GM23338 (cell line): ENCODE results near the gene BICDL2. TPM values are rescaled to one million over a fixed set of nuclear protein-coding genes. Genes with fewer than 3 reads are reported as not detected.
A peak's percentile ranks its signal among the peaks of the same experiment; 100 is the strongest.

Experiments
- ATAC-seq: fragments of 200-7000 bp; cut with Tn5 transposase; 3 replicates; pipeline ENCODE4 v1.9.1; 2020
- DNase-seq: peaks from one replicate; pipeline ENCODE4 v3.0.0-alpha.2; 2015; ENCODE audit warnings: low spot score
- H2AFZ ChIP-seq: fragments of 200-600 bp; sonication (generic); 2 replicates; pipeline ENCODE4 v1.8.0; 2016; ENCODE audit warnings: antibody characterized with exemption, mild to moderate bottlenecking, moderate library complexity
- H3F3A ChIP-seq: fragments of 200-600 bp; sonication (generic); replicated peaks from 2 replicates; pipeline ENCODE4 v1.8.0; 2017; ENCODE audit warnings: antibody characterized with exemption, mixed run types, low read depth
- H3K27ac ChIP-seq: fragments of 200-600 bp; sonication (generic); 2 replicates; pipeline ENCODE4 v1.6.1; 2016; ENCODE audit warnings: low read depth
- H3K27me3 ChIP-seq: fragments of 200-600 bp; sonication (generic); 2 replicates; pipeline ENCODE4 v1.8.0; 2016; ENCODE audit warnings: mild to moderate bottlenecking, mixed run types, moderate library complexity; ENCODE audit not compliant: insufficient read depth
- H3K36me3 ChIP-seq: fragments of 200-600 bp; sonication (generic); 2 replicates; pipeline ENCODE4 v1.8.0; 2016; ENCODE audit warnings: mild to moderate bottlenecking; ENCODE audit not compliant: insufficient read depth
- H3K4me1 ChIP-seq: fragments of 200-600 bp; sonication (generic); 2 replicates; pipeline ENCODE4 v1.8.0; 2016; ENCODE audit warnings: mild to moderate bottlenecking, moderate library complexity; ENCODE audit not compliant: insufficient read depth
- H3K4me2 ChIP-seq: fragments of 200-600 bp; sonication (generic); 2 replicates; pipeline ENCODE4 v1.7.1; 2017; ENCODE audit warnings: mixed run types
- H3K4me3 ChIP-seq: fragments of 200-600 bp; sonication (generic); 2 replicates; pipeline ENCODE4 v1.6.1; 2016; ENCODE audit warnings: mixed run types
- H3K79me2 ChIP-seq: fragments of 200-600 bp; sonication (generic); replicated peaks from 2 replicates; pipeline ENCODE4 v1.8.0; 2017; ENCODE audit warnings: mild to moderate bottlenecking; ENCODE audit not compliant: insufficient read depth
- H3K9me2 ChIP-seq: fragments of 200-600 bp; sonication (generic); 2 replicates; pipeline ENCODE4 v1.8.0; 2017; ENCODE audit not compliant: insufficient read depth
- H4K20me1 ChIP-seq: fragments of 200-600 bp; sonication (generic); replicated peaks from 2 replicates; pipeline ENCODE4 v1.8.0; 2017; ENCODE audit warnings: mild to moderate bottlenecking; ENCODE audit not compliant: insufficient read depth
- H3K27ac Mint-ChIP-seq: 2 replicates; pipeline ENCODE4 v1.8.0; 2020; ENCODE audit warnings: inconsistent platforms, mild to moderate bottlenecking, moderate library complexity, mixed read lengths
- H3K27me3 Mint-ChIP-seq: 3 replicates; pipeline ENCODE4 v1.8.0; 2022; ENCODE audit warnings: low read depth, mild to moderate bottlenecking, moderate library complexity, mixed read lengths, inconsistent platforms; ENCODE audit not compliant: insufficient read depth, poor library complexity
- H3K36me3 Mint-ChIP-seq: 3 replicates; pipeline ENCODE4 v1.8.0; 2021; ENCODE audit warnings: low read depth, mild to moderate bottlenecking, inconsistent platforms, moderate library complexity, mixed read lengths
- H3K4me1 Mint-ChIP-seq: 3 replicates; pipeline ENCODE4 v1.8.0; 2020; ENCODE audit warnings: mild to moderate bottlenecking, inconsistent platforms, mixed read lengths
- H3K4me3 Mint-ChIP-seq: 3 replicates; pipeline ENCODE4 v1.8.0; 2021; ENCODE audit warnings: moderate library complexity, mild to moderate bottlenecking, inconsistent platforms, mixed read lengths
- H3K9me3 Mint-ChIP-seq: 3 replicates; pipeline ENCODE4 v1.8.0; 2020; ENCODE audit warnings: moderate library complexity, mild to moderate bottlenecking, inconsistent platforms, mixed read lengths
- JUNB ChIP-seq: IDR thresholded peaks from one replicate; pipeline ENCODE4 v1.6.1; 2016; ENCODE audit warnings: antibody characterized with exemption; ENCODE audit not compliant: unreplicated experiment
- ZNF114 ChIP-seq: fragments of 250-450 bp; sonication (Bioruptor Pico); IDR thresholded peaks from 2 replicates; pipeline ENCODE4 v1.5.0; 2020; ENCODE audit warnings: mild to moderate bottlenecking, moderate library complexity
- polyA plus RNA-seq: library from polyadenylated mRNA; unstranded; fragments of >200 nt; fragmentation: Nextera tagmentation; extraction: Ambion mirVana; gene quantifications from 2 replicates; pipeline ENCODE4 v1.2.1, GENCODE V29; 2016
- total RNA-seq: library from RNA; depleted of rRNA; stranded (reverse); fragments of >200 nt; shearing (Covaris generic); gene quantifications from 2 replicates; pipeline ENCODE4 v1.2.3, GENCODE V29; 2014
- TF ChIP-seq, protein P1 (sequence below), 2 experiments: fragments of 200-600 bp in 1 of 2; sonication (generic) in 1 of 2; conservative IDR thresholded peaks; 2 replicates each; pipeline versions ENCODE4 v1.5.1 to v1.6.1; 2016 to 2017; ENCODE audit warnings: antibody characterized with exemption in 2 of 2, low read depth in 2 of 2, mild to moderate bottlenecking in 2 of 2, moderate library complexity in 1 of 2
- TF ChIP-seq, protein P2 (sequence below): IDR thresholded peaks from one replicate; pipeline ENCODE4 v1.6.1; 2018; ENCODE audit warnings: antibody characterized with exemption; ENCODE audit not compliant: unreplicated experiment

Gene BICDL2
- total and polyA plus RNA-seq, 2 experiments from 2014 or later: 12.7 to 18.4 TPM

DNA sequence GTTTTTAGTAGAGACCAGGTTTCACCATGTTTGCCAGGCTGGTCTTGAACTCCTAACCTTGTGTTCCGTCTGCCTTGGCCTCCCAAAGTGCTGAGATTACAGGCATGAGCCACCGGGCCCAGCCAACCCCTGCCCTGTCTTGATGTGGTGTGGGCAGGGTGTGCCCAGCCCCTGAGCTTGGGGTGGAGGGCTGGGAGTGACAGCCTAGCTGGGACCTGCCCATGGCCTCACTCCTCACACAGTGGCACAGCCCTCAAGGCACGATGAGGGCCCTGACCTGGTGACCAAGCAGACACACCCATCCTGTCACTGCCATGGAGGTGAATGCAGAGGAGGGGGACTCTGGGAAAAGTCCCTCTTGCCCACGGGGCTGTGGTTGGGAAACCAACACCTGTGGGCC, 31.7 kb upstream of the BICDL2 start:
- no peaks in the 10 kb centered on the region for H3F3A ChIP-seq
- H3K9me2 ChIP-seq: no peaks in the 10 kb centered on the region
- peaks cover 31% of the 10 kb centered on the region for H3K27me3 Mint-ChIP-seq
- no peaks in the 10 kb centered on the region; the same call in 2 of the 3 replicates for H3K36me3 Mint-ChIP-seq
- H3K9me3 Mint-ChIP-seq: no peaks in the 10 kb centered on the region; the same call in 2 of the 3 replicates
- no peak overlapping the region for H3K27ac Mint-ChIP-seq
- DNase-seq (no peak), ATAC-seq (no peak)
- no peaks in the 10 kb centered on the region for H3K36me3 ChIP-seq
- no peaks in the 10 kb centered on the region for H3K79me2 ChIP-seq
- H4K20me1 ChIP-seq: no peaks in the 10 kb centered on the region
- no peak overlapping the region for H3K4me3 Mint-ChIP-seq
- no peak overlapping the region for H3K4me3 ChIP-seq
- no peak overlapping the region for H2AFZ ChIP-seq
- H3K4me2 ChIP-seq: no peak overlapping the region
- peaks cover 31% of the 10 kb centered on the region for H3K4me1 Mint-ChIP-seq
- TF ChIP-seq, protein P1, sequence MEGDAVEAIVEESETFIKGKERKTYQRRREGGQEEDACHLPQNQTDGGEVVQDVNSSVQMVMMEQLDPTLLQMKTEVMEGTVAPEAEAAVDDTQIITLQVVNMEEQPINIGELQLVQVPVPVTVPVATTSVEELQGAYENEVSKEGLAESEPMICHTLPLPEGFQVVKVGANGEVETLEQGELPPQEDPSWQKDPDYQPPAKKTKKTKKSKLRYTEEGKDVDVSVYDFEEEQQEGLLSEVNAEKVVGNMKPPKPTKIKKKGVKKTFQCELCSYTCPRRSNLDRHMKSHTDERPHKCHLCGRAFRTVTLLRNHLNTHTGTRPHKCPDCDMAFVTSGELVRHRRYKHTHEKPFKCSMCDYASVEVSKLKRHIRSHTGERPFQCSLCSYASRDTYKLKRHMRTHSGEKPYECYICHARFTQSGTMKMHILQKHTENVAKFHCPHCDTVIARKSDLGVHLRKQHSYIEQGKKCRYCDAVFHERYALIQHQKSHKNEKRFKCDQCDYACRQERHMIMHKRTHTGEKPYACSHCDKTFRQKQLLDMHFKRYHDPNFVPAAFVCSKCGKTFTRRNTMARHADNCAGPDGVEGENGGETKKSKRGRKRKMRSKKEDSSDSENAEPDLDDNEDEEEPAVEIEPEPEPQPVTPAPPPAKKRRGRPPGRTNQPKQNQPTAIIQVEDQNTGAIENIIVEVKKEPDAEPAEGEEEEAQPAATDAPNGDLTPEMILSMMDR (conservative IDR thresholded peaks at IDR 0.05; ENCODE audit: low read depth in 2 of 2): no peak
- TF ChIP-seq JUNB: no peak
- H3K27ac ChIP-seq: no peak overlapping the region
- H3K4me1 ChIP-seq: 0 out of 2 replicates have a peak, but pooled peaks cover 4% of the 10 kb centered on the region
- H3K27me3 ChIP-seq: no peaks in the 10 kb centered on the region

DNA sequence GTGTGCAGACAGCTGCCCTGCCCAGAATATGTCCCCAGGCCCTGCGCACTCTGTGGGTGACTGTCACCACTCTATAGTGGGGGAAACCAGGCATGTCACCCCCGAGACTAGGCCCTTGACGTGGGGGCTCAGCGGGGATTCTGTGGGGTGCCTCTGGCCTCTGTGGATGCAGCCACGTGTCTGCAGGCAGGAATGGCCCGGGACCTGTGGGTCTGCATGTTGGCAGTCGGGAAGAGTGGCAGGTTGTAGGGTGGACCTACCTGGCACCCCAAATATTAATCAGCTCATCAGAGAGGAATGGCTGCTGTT, 29.6 kb upstream of the BICDL2 start:
- H3K4me1 Mint-ChIP-seq: peaks cover 22% of the 10 kb centered on the region
- peaks cover 25% of the 10 kb centered on the region for H3K27me3 Mint-ChIP-seq
- H3K36me3 Mint-ChIP-seq: no peaks in the 10 kb centered on the region; the same call in 2 of the 3 replicates
- Histone ChIP-seq H3K4me1 (0 out of 2 replicates have a peak, but pooled peaks cover 4% of the 10 kb centered on the region), H3K36me3 (no peaks in the 10 kb centered on the region), H2AFZ (no peak overlapping the region), H3K4me2 (no peak overlapping the region), H3K27me3 (0 out of 2 replicates have a peak, but pooled peaks cover 4% of the 10 kb centered on the region), H3K27ac (no peak overlapping the region), H3F3A (no peaks in the 10 kb centered on the region), H3K79me2 (no peaks in the 10 kb centered on the region), H3K9me2 (no peaks in the 10 kb centered on the region), H4K20me1 (no peaks in the 10 kb centered on the region), H3K4me3 (no peak overlapping the region)
- no peak for TF ChIP-seq ZNF114 (CRISPR knock-in tag)
- no peaks in the 10 kb centered on the region; the same call in 2 of the 3 replicates for H3K9me3 Mint-ChIP-seq
- DNase-seq (no peak), ATAC-seq (no peak)
- H3K4me3 Mint-ChIP-seq: no peak overlapping the region
- no peak overlapping the region for H3K27ac Mint-ChIP-seq

DNA sequence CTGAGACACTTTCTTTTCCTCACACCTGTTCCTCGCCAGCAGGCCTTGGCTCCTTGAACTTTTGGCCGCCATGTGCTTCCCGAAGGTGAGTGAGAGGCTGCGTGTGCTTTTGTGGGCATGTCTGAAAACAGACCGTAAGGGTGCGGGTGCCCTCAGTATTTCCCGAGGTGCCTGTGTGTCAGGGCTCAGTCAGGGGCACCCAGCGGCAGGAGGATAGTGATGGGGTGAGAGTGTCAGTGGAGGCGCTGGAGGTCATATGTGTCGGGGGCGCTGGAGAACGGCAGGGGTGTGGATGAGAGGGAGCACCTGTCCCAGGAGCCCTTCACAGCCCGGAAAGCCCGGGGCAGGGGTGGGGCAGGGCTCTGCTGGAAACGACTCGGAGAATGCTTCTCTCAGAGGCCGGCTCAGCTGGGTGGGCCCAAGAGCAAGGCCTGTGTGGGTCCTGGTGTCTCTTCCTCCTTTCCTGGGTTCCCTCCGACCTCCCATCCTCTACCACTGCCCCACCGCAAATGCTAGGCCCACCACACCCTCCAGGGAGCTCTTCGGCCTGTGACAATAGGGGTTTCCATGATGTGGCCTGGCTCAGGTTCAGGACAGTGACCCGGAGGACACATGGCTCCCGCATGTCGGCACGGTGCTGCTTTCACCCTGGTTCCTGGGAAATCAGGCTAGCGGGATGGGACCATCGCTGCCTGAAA, 29.1 kb upstream of the BICDL2 start:
- peaks cover 22% of the 10 kb centered on the region for H3K27me3 Mint-ChIP-seq
- H3K4me1 ChIP-seq: 0 out of 2 replicates have a peak, but pooled peaks cover 4% of the 10 kb centered on the region
- H3K36me3 Mint-ChIP-seq: no peaks in the 10 kb centered on the region; the same call in 2 of the 3 replicates
- H3K9me2 ChIP-seq: no peaks in the 10 kb centered on the region
- no peak overlapping the region for H3K4me3 ChIP-seq
- 0 out of 2 replicates have a peak, but pooled peaks cover 4% of the 10 kb centered on the region for H3K27me3 ChIP-seq
- DNase-seq (no peak), ATAC-seq (0 out of 3 replicates have a peak, but pooled peaks have one; percentile 11)
- no peak overlapping the region; the same call in 2 of the 3 replicates for H3K4me3 Mint-ChIP-seq
- H3K79me2 ChIP-seq: no peaks in the 10 kb centered on the region
- H3K27ac ChIP-seq: no peak overlapping the region
- H3K27ac Mint-ChIP-seq: no peak overlapping the region
- no peaks in the 10 kb centered on the region; the same call in 2 of the 3 replicates for H3K9me3 Mint-ChIP-seq
- H3K36me3 ChIP-seq: no peaks in the 10 kb centered on the region
- H3K4me2 ChIP-seq: no peak overlapping the region
- no peaks in the 10 kb centered on the region for H3F3A ChIP-seq
- H2AFZ ChIP-seq: peak overlapping the region; percentile 76; the same call in 1 of the 2 replicates
- H4K20me1 ChIP-seq: no peaks in the 10 kb centered on the region
- H3K4me1 Mint-ChIP-seq: peaks cover 22% of the 10 kb centered on the region
- TF ChIP-seq, protein P2, sequence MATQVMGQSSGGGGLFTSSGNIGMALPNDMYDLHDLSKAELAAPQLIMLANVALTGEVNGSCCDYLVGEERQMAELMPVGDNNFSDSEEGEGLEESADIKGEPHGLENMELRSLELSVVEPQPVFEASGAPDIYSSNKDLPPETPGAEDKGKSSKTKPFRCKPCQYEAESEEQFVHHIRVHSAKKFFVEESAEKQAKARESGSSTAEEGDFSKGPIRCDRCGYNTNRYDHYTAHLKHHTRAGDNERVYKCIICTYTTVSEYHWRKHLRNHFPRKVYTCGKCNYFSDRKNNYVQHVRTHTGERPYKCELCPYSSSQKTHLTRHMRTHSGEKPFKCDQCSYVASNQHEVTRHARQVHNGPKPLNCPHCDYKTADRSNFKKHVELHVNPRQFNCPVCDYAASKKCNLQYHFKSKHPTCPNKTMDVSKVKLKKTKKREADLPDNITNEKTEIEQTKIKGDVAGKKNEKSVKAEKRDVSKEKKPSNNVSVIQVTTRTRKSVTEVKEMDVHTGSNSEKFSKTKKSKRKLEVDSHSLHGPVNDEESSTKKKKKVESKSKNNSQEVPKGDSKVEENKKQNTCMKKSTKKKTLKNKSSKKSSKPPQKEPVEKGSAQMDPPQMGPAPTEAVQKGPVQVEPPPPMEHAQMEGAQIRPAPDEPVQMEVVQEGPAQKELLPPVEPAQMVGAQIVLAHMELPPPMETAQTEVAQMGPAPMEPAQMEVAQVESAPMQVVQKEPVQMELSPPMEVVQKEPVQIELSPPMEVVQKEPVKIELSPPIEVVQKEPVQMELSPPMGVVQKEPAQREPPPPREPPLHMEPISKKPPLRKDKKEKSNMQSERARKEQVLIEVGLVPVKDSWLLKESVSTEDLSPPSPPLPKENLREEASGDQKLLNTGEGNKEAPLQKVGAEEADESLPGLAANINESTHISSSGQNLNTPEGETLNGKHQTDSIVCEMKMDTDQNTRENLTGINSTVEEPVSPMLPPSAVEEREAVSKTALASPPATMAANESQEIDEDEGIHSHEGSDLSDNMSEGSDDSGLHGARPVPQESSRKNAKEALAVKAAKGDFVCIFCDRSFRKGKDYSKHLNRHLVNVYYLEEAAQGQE: no peak
